Superior temporal gyrus (tissue), 1 donor: Measurements from ENCODE around the gene MYBPHL.

Experiments
- DNase-seq: peaks from one replicate; pipeline ENCODE4 v3.0.0-alpha.2; 2016; ENCODE audit errors: extremely low spot score

Gene MYBPHL

GRCh38 chr1:109306832-109307273, at the start of gene MYBPHL:
Gene MYBPHL, minus strand, starts transcription at chr1:109307011. Its CDS starts 20 bp downstream, at chr1:109306991.
- no peak for DNase-seq

GRCh38 chr1:109356505-109356904, 49.7 kb upstream of the MYBPHL start:
- DNase-seq: no peak

- DNase-seq: no peak
Measured at GRCh38 chr1:109354929-109355328, 48.1 kb upstream of the MYBPHL start.

GRCh38 chr1:109351457-109351856, 44.6 kb upstream of the MYBPHL start:
- no peak for DNase-seq

- DNase-seq: no peak
Measured at GRCh38 chr1:109350655-109351054, 43.8 kb upstream of the MYBPHL start.

GRCh38 chr1:109350182-109350581, 43.4 kb upstream of the MYBPHL start:
- no peak for DNase-seq

GRCh38 chr1:109347511-109347910, 40.7 kb upstream of the MYBPHL start:
- no peak for DNase-seq

- DNase-seq: no peak
Measured at GRCh38 chr1:109341944-109342930, 35.4 kb upstream of the MYBPHL start.

GRCh38 chr1:109338608-109339007, 31.8 kb upstream of the MYBPHL start:
- no peak for DNase-seq

GRCh38 chr1:109338091-109338490, 31.3 kb upstream of the MYBPHL start:
- DNase-seq: no peak

- no peak for DNase-seq
Measured at GRCh38 chr1:109335091-109335490, 28.3 kb upstream of the MYBPHL start.

- no peak for DNase-seq
Measured at GRCh38 chr1:109331113-109331512, 24.3 kb upstream of the MYBPHL start.

- DNase-seq: peak; percentile 79
Measured at GRCh38 chr1:109327285-109327684, 20.5 kb upstream of the MYBPHL start.

- DNase-seq: peak; percentile 65
Measured at GRCh38 chr1:109322974-109323373, 16.2 kb upstream of the MYBPHL start.

- no peak for DNase-seq
Measured at GRCh38 chr1:109319114-109319513, 12.3 kb upstream of the MYBPHL start.

GRCh38 chr1:109316506-109316905, 9.7 kb upstream of the MYBPHL start:
- no peak for DNase-seq

- no peak for DNase-seq
Measured at GRCh38 chr1:109315288-109315687, 8.5 kb upstream of the MYBPHL start.

GRCh38 chr1:109314795-109315194, 8.0 kb upstream of the MYBPHL start:
- DNase-seq: no peak

- DNase-seq: peak; percentile 95
Measured at GRCh38 chr1:109312978-109313775, 6.4 kb upstream of the MYBPHL start.

- DNase-seq: peak; percentile 80
Measured at GRCh38 chr1:109312246-109312645, 5.4 kb upstream of the MYBPHL start.

GRCh38 chr1:109309347-109309746, 2.5 kb upstream of the MYBPHL start:
- no peak for DNase-seq

- peak; percentile 82 for DNase-seq
Measured at GRCh38 chr1:109307274-109308021, 637 bp upstream of the MYBPHL start.
